22Rv1 (cell line): Measurements from ENCODE around the gene OVOL3.

Source experiments
- ZFX ChIP-seq: fragments of 450-650 bp; IDR thresholded peaks from 2 replicates; pipeline ENCODE4 v1.6.1; 2017; ENCODE audit warnings: antibody characterized with exemption, borderline replicate concordance
- TF ChIP-seq, protein P1 (sequence below): fragments of 450-650 bp; IDR thresholded peaks from 2 replicates; pipeline ENCODE4 v1.5.1; 2017; ENCODE audit warnings: mild to moderate bottlenecking

- TF ChIP-seq ZFX: no peak
- TF ChIP-seq, protein P1, sequence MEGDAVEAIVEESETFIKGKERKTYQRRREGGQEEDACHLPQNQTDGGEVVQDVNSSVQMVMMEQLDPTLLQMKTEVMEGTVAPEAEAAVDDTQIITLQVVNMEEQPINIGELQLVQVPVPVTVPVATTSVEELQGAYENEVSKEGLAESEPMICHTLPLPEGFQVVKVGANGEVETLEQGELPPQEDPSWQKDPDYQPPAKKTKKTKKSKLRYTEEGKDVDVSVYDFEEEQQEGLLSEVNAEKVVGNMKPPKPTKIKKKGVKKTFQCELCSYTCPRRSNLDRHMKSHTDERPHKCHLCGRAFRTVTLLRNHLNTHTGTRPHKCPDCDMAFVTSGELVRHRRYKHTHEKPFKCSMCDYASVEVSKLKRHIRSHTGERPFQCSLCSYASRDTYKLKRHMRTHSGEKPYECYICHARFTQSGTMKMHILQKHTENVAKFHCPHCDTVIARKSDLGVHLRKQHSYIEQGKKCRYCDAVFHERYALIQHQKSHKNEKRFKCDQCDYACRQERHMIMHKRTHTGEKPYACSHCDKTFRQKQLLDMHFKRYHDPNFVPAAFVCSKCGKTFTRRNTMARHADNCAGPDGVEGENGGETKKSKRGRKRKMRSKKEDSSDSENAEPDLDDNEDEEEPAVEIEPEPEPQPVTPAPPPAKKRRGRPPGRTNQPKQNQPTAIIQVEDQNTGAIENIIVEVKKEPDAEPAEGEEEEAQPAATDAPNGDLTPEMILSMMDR: no peak
Observed at GRCh38 chr19:36097036-36097435, 13.9 kb upstream of the OVOL3 start.
